GM12878 (cell line): ENCODE measurements around the gene ASZ1. TPM values are rescaled to one million over a fixed set of nuclear protein-coding genes. Genes with fewer than 3 reads are reported as not detected.

Experiments used
- ATAC-seq: fragments of 200-7000 bp; cut with Tn5 transposase; 3 replicates; pipeline ENCODE4 v1.9.1; 2020; ENCODE audit warnings: mild to moderate bottlenecking, moderate library complexity
- BruUV-seq: library from RNA; stranded (reverse); fragments of 400-500 nt; replicated peaks from 2 replicates; lab custom pipeline; 2021; lab: Mats Ljungman, UMichigan
- CTCF ChIA-PET: fragments of 300-600 bp; sonication (Branson Sonifier 250); formaldehyde crosslinking; extraction: SDS; loops from one replicate; lab custom pipeline; 2021; ENCODE audit warnings: inconsistent platforms; lab: Yijun Ruan, JAX
- POLR2A ChIA-PET: fragments of 350-600 bp; formaldehyde crosslinking; extraction: SDS; loops from one replicate; lab custom pipeline; 2021; ENCODE audit warnings: inconsistent platforms; lab: Charles Lee
- RAD21 ChIA-PET: fragments of 300-600 bp; sonication (Branson Sonifier 250); formaldehyde crosslinking; loops from one replicate; lab custom pipeline; 2023; ENCODE audit warnings: antibody characterized with exemption; ENCODE audit not compliant: unreplicated experiment; lab: Charles Lee
- SMC1A ChIA-PET: fragments of 300-600 bp; sonication (Branson Sonifier 250); formaldehyde crosslinking; loops from one replicate; lab custom pipeline; 2023; ENCODE audit not compliant: unreplicated experiment, uncharacterized antibody; lab: Charles Lee
- DNase-seq: peaks from one replicate; pipeline ENCODE4 v3.0.0-alpha.2; 2011; ENCODE audit warnings: low read depth, low spot score
- FAIRE-seq: peaks from 3 replicates; lab custom pipeline; 2011; peaks lifted over from hg19 to GRCh38; lab: Jason Lieb, UNC
- H2AFZ ChIP-seq: 2 replicates; pipeline ENCODE4 v1.6.0; 2011; ENCODE audit warnings: low read depth, low read length, control low read depth; ENCODE audit not compliant: control insufficient read depth
- H3K27ac ChIP-seq: 2 replicates; pipeline ENCODE4 v1.5.1; 2011; ENCODE audit warnings: control low read depth; ENCODE audit not compliant: control insufficient read depth, insufficient read depth
- H3K27me3 ChIP-seq, 2 experiments: replicated peaks in 1 of 2; 2 replicates each; pipeline versions ENCODE4 v1.6.0 to v1.6.1; 2011; ENCODE audit warnings: low read length in 1 of 2; ENCODE audit not compliant: control insufficient read depth in 2 of 2, insufficient read depth in 2 of 2
- H3K36me3 ChIP-seq, 2 experiments: 2 replicates each; pipeline ENCODE4 v1.5.1; 2011; ENCODE audit warnings: low read length in 1 of 2; ENCODE audit not compliant: control insufficient read depth in 2 of 2, insufficient read depth in 2 of 2
- H3K4me1 ChIP-seq: 2 replicates; pipeline ENCODE4 v1.6.1; 2011; ENCODE audit warnings: mild to moderate bottlenecking, low read length, moderate library complexity, mixed read lengths; ENCODE audit not compliant: control insufficient read depth, insufficient read depth
- H3K4me2 ChIP-seq: 2 replicates; pipeline ENCODE4 v1.6.0; 2011; ENCODE audit warnings: control low read depth; ENCODE audit not compliant: control insufficient read depth, insufficient read depth
- H3K4me3 ChIP-seq: fragments of 200-600 bp; sonication (generic); 2 replicates; pipeline ENCODE4 v1.5.1; 2016
- H3K79me2 ChIP-seq: 2 replicates; pipeline ENCODE4 v1.6.0; 2011; ENCODE audit warnings: low read length; ENCODE audit not compliant: control insufficient read depth, insufficient read depth
- H3K9ac ChIP-seq: 2 replicates; pipeline ENCODE4 v1.8.0; 2011; ENCODE audit warnings: low read length, control low read depth, mixed read lengths; ENCODE audit not compliant: control insufficient read depth, insufficient read depth
- H3K9me3 ChIP-seq: replicated peaks from 3 replicates; pipeline ENCODE4 v1.5.1; 2011; ENCODE audit warnings: mild to moderate bottlenecking, low read length; ENCODE audit not compliant: control insufficient read depth, insufficient read depth
- H4K20me1 ChIP-seq: 2 replicates; pipeline ENCODE4 v1.6.0; 2011; ENCODE audit not compliant: control insufficient read depth, insufficient read depth
- ATF3 ChIP-seq: IDR thresholded peaks from 2 replicates; pipeline ENCODE4 v1.6.1; 2011; ENCODE audit warnings: low read depth, mild to moderate bottlenecking, low read length, moderate library complexity, borderline replicate concordance; ENCODE audit errors: extremely low read depth
- BCLAF1 ChIP-seq: fragments of 450-650 bp; IDR thresholded peaks from 2 replicates; pipeline ENCODE4 v1.6.1; 2017; ENCODE audit warnings: antibody characterized with exemption, mild to moderate bottlenecking, moderate library complexity
- CTCF ChIP-seq, 3 experiments: IDR thresholded peaks in 2 of 3; conservative IDR thresholded peaks in 1 of 3; 2 replicates each; pipeline ENCODE4 v1.5.1; 2011; ENCODE audit warnings: low read depth in 3 of 3, low read length in 3 of 3, mild to moderate bottlenecking in 3 of 3, control low read depth in 2 of 3, moderate library complexity in 2 of 3, inconsistent platforms in 1 of 3, mixed read lengths in 1 of 3; ENCODE audit not compliant: control insufficient read depth in 2 of 3, insufficient read depth in 1 of 3; ENCODE audit errors: extremely low read depth in 1 of 3
- EGR1 ChIP-seq, 2 experiments: IDR thresholded peaks; 1 replicate in 1 of 2; 2 replicates in 1 of 2; pipeline ENCODE4 v1.6.1; 2011 to 2012; ENCODE audit warnings: low read depth in 2 of 2, low read length in 2 of 2, borderline replicate concordance in 1 of 2, mild to moderate bottlenecking in 1 of 2, moderate library complexity in 1 of 2
- MTA2 ChIP-seq: fragments of 450-650 bp; IDR thresholded peaks from 2 replicates; pipeline ENCODE4 v1.6.1; 2016; ENCODE audit warnings: low read depth, mild to moderate bottlenecking, moderate library complexity
- MYB ChIP-seq: fragments of 150-350 bp; IDR thresholded peaks from 2 replicates; pipeline ENCODE4 v1.6.1; 2014; ENCODE audit warnings: mild to moderate bottlenecking, low read depth, low read length, borderline replicate concordance
- RAD21 ChIP-seq: IDR thresholded peaks from 2 replicates; pipeline ENCODE4 v1.6.1; 2011; ENCODE audit warnings: mild to moderate bottlenecking, low read depth, low read length, moderate library complexity; ENCODE audit not compliant: insufficient read depth
- YY1 ChIP-seq: IDR thresholded peaks from 2 replicates; pipeline ENCODE4 v1.6.1; 2011; ENCODE audit warnings: low read depth, mild to moderate bottlenecking, low read length
- WGBS: methylation state at CpG from one replicate; pipeline ENCODE4 v1.1.6; 2016; ENCODE audit warnings: low lambda C conversion rate; ENCODE audit not compliant: insufficient replicate concordance, insufficient coverage; ENCODE audit errors: missing lambda C conversion rate; 5-methylcytosine and 5-hydroxymethylcytosine counted together
- in situ Hi-C: fragments of 300-500 bp; cut with MboI; formaldehyde crosslinking; loops from 9 replicates; pipeline ENCODE4 v1.14.3; 2018; ENCODE audit warnings: mixed read lengths
- intact Hi-C: fragments of 100-400 bp; cut with micrococcal nuclease; formaldehyde crosslinking; loops from one replicate; pipeline ENCODE4 v1.14.2; 2022; ENCODE audit not compliant: unreplicated experiment
- polyA plus RNA-seq, 11 experiments: library from polyadenylated mRNA; depleted of rRNA in 4 of 11; unstranded in 6 of 11; stranded (reverse) in 5 of 11; fragments of >200 nt; fragmentation: Nextera tagmentation in 4 of 11; fragmentation: Illumina TruSeq in 1 of 11; extraction: Ambion mirVana in 4 of 11; extraction: Trizol in 1 of 11; gene quantifications; 1 replicate in 1 of 11; 2 replicates in 10 of 11; pipeline versions ENCODE4 v1.2.1 to v1.2.3, GENCODE V29; 2011 to 2016; ENCODE audit warnings: inconsistent platforms in 2 of 11, missing spikeins in 2 of 11, low read depth in 1 of 11
- total RNA-seq, 4 experiments: library from RNA; depleted of rRNA in 3 of 4; stranded (reverse); fragments of >200 nt in 3 of 4; fragmentation: Illumina TruSeq in 1 of 4; extraction: Trizol in 1 of 4; gene quantifications; 2 replicates each; pipeline versions ENCODE4 v1.2.1 to v1.2.3, GENCODE V29; 2013 to 2021

The ASZ1 gene
- total and polyA plus RNA-seq, 10 of the 15 experiments (the other 5 are each of a cell fraction or from before 2014, with no cell fraction given), result 0.04 to 0.09 (median 0.06) TPM; not detected in 5

- TF ChIP-seq BCLAF1, result no peak
- no peak for TF ChIP-seq EGR1 (IDR thresholded peaks at IDR 0.05; ENCODE audit: borderline replicate concordance in 1 of 2, low read depth in 2 of 2, low read length in 2 of 2)
- no peak for TF ChIP-seq MTA2
- no peak for TF ChIP-seq ATF3
- TF ChIP-seq YY1, result no peak
These were observed 81.1 kb downstream of the ASZ1 start (continued) for GRCh38 chr7:117346161-117346560.

GRCh38 chr7:117338020-117338419, 89.3 kb downstream of the ASZ1 start:
- Histone ChIP-seq H2AFZ (no peak overlapping the region), H3K4me3 (no peak overlapping the region), H3K79me2 (no peaks in the 10 kb centered on the region), H3K9ac (no peak overlapping the region), H3K27ac (no peak overlapping the region), H4K20me1 (no peaks in the 10 kb centered on the region), H3K4me1 (no peaks in the 10 kb centered on the region), H3K27me3 (no peaks in the 10 kb centered on the region), H3K36me3 (no peaks in the 10 kb centered on the region), H3K4me2 (no peak overlapping the region), H3K9me3 (no peaks in the 10 kb centered on the region; the same call in 2 of the 3 replicates)
- no TSS peak for BruUV-seq
- CTCF ChIA-PET, result interaction anchor here (0.5 to 2.8 kb wide), 7 partner anchors 9 to 193 kb away, joined by 3 to 15 read pairs (median 5); no protein-coding TSS in a partner anchor
- WGBS, result 59% methylated on average over 1 of the region's 1 CpG
- SMC1A ChIA-PET, result interaction anchor here (0.6 to 3.2 kb wide), 14 partner anchors 10 to 407 kb away, joined by 3 to 26 read pairs (median 4); partner anchors contain the start of gene WNT2
- in situ Hi-C loops, result no loop called here
- RAD21 ChIA-PET, result interaction anchor here (1.1 to 1.3 kb wide), 2 partner anchors 9 to 10 kb away, joined by 4 read pairs; no protein-coding TSS in a partner anchor
- POLR2A ChIA-PET, result no interaction called here
- intact Hi-C loops, result no loop called here
- TF ChIP-seq MYB (no peak), CTCF (IDR thresholded peaks at IDR 0.05 in 2 of 3, conservative IDR thresholded peaks at IDR 0.05 in 1 of 3; ENCODE audit: control insufficient read depth in 2 of 3, extremely low read depth in 1 of 3, insufficient read depth in 1 of 3, low read depth in 3 of 3, low read length in 3 of 3) (peak in 1 of 3 experiments; percentile 19; a peak in 2 of 6 replicates), ATF3 (no peak), RAD21 (peak; percentile 45)
- ATAC-seq (peak; percentile 24; the same call in 1 of the 3 replicates), DNase-seq (no peak), FAIRE-seq (no peak)
